NT2/D1 (cell line): ENCODE results near the gene IL22RA2.

ENCODE experiments used
- DNase-seq: peaks from one replicate; pipeline ENCODE4 v3.0.0-alpha.2; 2011; ENCODE audit warnings: low read depth, low spot score
- H3K27me3 ChIP-seq: 2 replicates; pipeline ENCODE4 v1.6.0; 2011; ENCODE audit warnings: mild to moderate bottlenecking; ENCODE audit not compliant: insufficient read length, insufficient read depth
- H3K36me3 ChIP-seq: 2 replicates; pipeline ENCODE4 v1.6.1; 2011; ENCODE audit warnings: mild to moderate bottlenecking, low read length, mixed read lengths; ENCODE audit not compliant: insufficient read depth, insufficient read length
- H3K4me1 ChIP-seq: 2 replicates; pipeline ENCODE4 v1.5.1; 2011; ENCODE audit not compliant: insufficient read depth, insufficient read length
- H3K4me3 ChIP-seq: 2 replicates; pipeline ENCODE4 v1.5.1; 2011; ENCODE audit warnings: low read depth; ENCODE audit not compliant: insufficient read length
- H3K9ac ChIP-seq: 2 replicates; pipeline ENCODE4 v1.6.0; 2011; ENCODE audit warnings: low read depth; ENCODE audit not compliant: insufficient read length
- H3K9me3 ChIP-seq: 2 replicates; pipeline ENCODE4 v1.5.1; 2011; ENCODE audit warnings: mild to moderate bottlenecking, low read length; ENCODE audit not compliant: insufficient read depth
- SUZ12 ChIP-seq: IDR thresholded peaks from 2 replicates; pipeline ENCODE4 v1.6.1; 2011; ENCODE audit not compliant: insufficient read length, insufficient read depth; ENCODE audit errors: extremely low read depth
- YY1 ChIP-seq: IDR thresholded peaks from 2 replicates; pipeline ENCODE4 v1.6.1; 2011; ENCODE audit not compliant: insufficient read length, insufficient read depth
- ZNF274 ChIP-seq: IDR thresholded peaks from 2 replicates; pipeline ENCODE4 v1.6.1; 2011; ENCODE audit warnings: mild to moderate bottlenecking, low read depth, low read length

The IL22RA2 gene

DNA sequence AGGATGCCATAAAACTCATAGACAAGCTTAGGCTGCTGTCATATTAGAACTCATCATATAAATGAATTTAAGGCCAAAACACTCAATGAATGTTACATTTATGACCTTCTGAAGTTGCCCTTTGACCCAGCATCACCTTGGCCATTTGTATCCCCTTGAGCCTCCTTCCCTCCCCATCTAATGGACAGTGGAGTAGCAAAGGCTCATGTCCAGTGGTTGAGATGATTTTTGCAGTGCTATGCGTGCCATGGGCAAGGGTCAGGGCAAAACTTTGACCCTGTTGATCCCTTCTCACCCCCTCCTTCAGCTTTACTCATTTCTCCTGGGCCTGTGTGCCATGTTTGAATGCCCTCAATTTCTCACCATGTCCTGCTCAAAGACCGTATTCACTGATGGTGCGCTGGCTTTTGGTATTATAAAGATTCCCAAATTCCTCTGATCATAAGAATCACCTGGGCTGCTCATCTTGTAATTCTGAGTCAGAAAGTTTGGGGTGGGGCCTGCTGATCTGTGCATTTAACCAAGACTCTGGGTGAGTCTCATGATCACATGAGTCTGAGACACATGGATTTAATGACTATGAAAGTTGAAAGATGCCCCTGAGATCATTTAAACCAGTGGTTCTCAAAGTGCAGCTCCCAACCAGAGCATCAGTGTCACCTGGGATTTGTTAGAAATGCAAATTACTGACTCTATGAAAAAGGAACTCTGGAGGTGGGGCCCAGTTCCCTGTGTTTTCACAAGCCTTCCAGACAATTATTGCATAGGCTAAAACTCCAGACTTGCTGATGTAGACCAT is 71.2 kb downstream of the IL22RA2 start:
- Histone ChIP-seq H3K4me1 (no peaks in the 10 kb centered on the region), H3K4me3 (no peak overlapping the region), H3K36me3 (no peaks in the 10 kb centered on the region), H3K9me3 (no peaks in the 10 kb centered on the region; the same call in 1 of the 2 replicates), H3K9ac (no peak overlapping the region), H3K27me3 (no peaks in the 10 kb centered on the region)
- no peak for DNase-seq
- TF ChIP-seq ZNF274 (no peak), SUZ12 (no peak), YY1 (no peak)

- H3K4me1 ChIP-seq, result no peaks in the 10 kb centered on the region
- no peaks in the 10 kb centered on the region; the same call in 1 of the 2 replicates for H3K9me3 ChIP-seq
- H3K36me3 ChIP-seq, result no peaks in the 10 kb centered on the region
- H3K27me3 ChIP-seq, result no peaks in the 10 kb centered on the region
- DNase-seq, result no peak
- H3K9ac ChIP-seq, result no peak overlapping the region
- no peak overlapping the region for H3K4me3 ChIP-seq
- TF ChIP-seq ZNF274 (no peak), YY1 (no peak), SUZ12 (no peak)
Observed at GRCh38 chr6:137099689-137100403, 73.6 kb downstream of the IL22RA2 start.

GRCh38 chr6:137097526-137097925 is 75.9 kb downstream of the IL22RA2 start:
- Histone ChIP-seq H3K36me3 (no peaks in the 10 kb centered on the region), H3K4me1 (no peaks in the 10 kb centered on the region), H3K9me3 (no peaks in the 10 kb centered on the region; the same call in 1 of the 2 replicates), H3K27me3 (no peaks in the 10 kb centered on the region), H3K9ac (no peak overlapping the region), H3K4me3 (no peak overlapping the region)
- no peak for TF ChIP-seq SUZ12
- TF ChIP-seq YY1, result no peak
- no peak for TF ChIP-seq ZNF274
- DNase-seq, result no peak

- no peaks in the 10 kb centered on the region for H3K36me3 ChIP-seq
- no peak overlapping the region for H3K4me3 ChIP-seq
- no peaks in the 10 kb centered on the region for H3K27me3 ChIP-seq
- H3K4me1 ChIP-seq, result no peaks in the 10 kb centered on the region
- TF ChIP-seq SUZ12, result no peak
- no peaks in the 10 kb centered on the region; the same call in 1 of the 2 replicates for H3K9me3 ChIP-seq
- no peak for DNase-seq
- H3K9ac ChIP-seq, result no peak overlapping the region
Observed at GRCh38 chr6:137097057-137097456, 76.4 kb downstream of the IL22RA2 start.

DNA sequence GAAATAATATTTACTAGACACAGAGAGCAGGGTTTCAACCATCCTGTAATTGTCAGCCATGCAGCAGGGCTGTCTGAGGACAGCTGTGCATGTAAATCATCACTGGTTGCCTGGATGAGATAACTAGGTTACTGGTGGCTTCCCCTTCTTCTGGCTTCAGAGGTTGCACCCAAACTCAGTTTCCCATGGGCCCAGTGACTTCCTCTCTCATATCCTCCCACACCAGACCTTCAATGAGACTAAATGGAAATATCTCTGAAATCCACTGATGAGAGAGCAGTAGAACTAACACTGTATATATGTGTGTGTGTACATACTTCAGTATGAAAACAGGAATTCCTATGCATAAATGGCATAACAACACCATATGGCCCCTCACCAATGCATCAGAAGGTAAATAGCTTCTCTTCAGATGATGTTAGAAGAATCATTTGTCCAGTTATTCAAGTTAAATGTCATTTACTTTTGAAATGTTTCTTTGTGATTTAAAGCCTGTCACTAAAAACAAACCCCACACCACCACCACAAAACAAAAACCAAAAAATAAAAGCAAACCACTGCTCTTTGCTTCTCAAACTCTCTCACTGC is 77.7 kb downstream of the IL22RA2 start:
- H3K4me3 ChIP-seq, result no peak overlapping the region
- no peaks in the 10 kb centered on the region for H3K27me3 ChIP-seq
- no peaks in the 10 kb centered on the region for H3K9me3 ChIP-seq
- H3K9ac ChIP-seq, result no peak overlapping the region
- TF ChIP-seq ZNF274, result no peak
- no peak for TF ChIP-seq YY1
- TF ChIP-seq SUZ12, result no peak
- DNase-seq, result no peak
- no peaks in the 10 kb centered on the region for H3K36me3 ChIP-seq
- no peaks in the 10 kb centered on the region for H3K4me1 ChIP-seq

GRCh38 chr6:137095093-137095492 is 78.4 kb downstream of the IL22RA2 start:
- no peaks in the 10 kb centered on the region for H3K9me3 ChIP-seq
- no peaks in the 10 kb centered on the region for H3K4me1 ChIP-seq
- no peak overlapping the region for H3K4me3 ChIP-seq
- no peak for DNase-seq
- TF ChIP-seq SUZ12 (no peak), YY1 (no peak), ZNF274 (no peak)
- no peaks in the 10 kb centered on the region for H3K27me3 ChIP-seq
- no peak overlapping the region for H3K9ac ChIP-seq
- H3K36me3 ChIP-seq, result no peaks in the 10 kb centered on the region

GRCh38 chr6:137094411-137095008 is 78.9 kb downstream of the IL22RA2 start:
- Histone ChIP-seq H3K36me3 (no peaks in the 10 kb centered on the region), H3K9ac (no peak overlapping the region), H3K4me1 (no peaks in the 10 kb centered on the region), H3K4me3 (no peak overlapping the region), H3K27me3 (no peaks in the 10 kb centered on the region), H3K9me3 (no peaks in the 10 kb centered on the region)
- DNase-seq, result peak; percentile 58
- no peak for TF ChIP-seq SUZ12
